ENCODE data around the gene PLB1. TPM values are rescaled to one million over a fixed set of nuclear protein-coding genes. Genes with fewer than 3 reads are reported as not detected.

The PLB1 gene
- total and polyA plus RNA-seq, 2 experiments from 2014 or later, result 0.06 to 0.21 TPM

DNA sequence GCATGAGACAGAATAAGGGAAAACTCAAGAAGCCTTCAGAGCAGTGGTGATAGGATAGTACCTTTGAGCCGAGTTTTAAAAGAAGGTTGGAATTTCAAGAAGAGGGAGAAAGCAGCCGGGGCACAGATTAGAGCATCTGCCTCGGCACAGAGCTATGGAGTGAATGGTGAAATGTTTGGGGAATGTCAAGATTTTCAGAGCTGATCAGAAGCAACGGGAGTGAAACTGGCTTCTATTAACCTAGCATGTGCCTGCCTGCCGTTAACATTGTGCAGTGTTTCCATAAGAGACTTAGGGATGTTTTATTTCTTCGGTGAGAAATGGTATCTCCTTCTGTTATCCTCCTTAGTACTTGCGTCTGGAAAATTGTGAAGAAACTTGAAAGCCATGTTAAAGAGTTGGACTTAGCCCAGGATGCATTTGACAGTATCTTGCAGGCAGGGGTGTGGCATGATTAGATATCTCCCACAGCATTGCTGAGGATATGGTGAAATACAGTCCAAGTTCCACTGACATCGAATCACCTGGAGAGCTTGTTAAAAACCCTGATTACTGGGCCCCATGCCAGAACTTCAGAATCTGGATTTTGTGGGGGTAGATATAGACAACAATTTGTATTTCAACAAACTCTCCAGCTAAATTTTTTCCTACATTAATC, 158.9 kb downstream of the PLB1 start (continued):
- TF ChIP-seq, protein P1, sequence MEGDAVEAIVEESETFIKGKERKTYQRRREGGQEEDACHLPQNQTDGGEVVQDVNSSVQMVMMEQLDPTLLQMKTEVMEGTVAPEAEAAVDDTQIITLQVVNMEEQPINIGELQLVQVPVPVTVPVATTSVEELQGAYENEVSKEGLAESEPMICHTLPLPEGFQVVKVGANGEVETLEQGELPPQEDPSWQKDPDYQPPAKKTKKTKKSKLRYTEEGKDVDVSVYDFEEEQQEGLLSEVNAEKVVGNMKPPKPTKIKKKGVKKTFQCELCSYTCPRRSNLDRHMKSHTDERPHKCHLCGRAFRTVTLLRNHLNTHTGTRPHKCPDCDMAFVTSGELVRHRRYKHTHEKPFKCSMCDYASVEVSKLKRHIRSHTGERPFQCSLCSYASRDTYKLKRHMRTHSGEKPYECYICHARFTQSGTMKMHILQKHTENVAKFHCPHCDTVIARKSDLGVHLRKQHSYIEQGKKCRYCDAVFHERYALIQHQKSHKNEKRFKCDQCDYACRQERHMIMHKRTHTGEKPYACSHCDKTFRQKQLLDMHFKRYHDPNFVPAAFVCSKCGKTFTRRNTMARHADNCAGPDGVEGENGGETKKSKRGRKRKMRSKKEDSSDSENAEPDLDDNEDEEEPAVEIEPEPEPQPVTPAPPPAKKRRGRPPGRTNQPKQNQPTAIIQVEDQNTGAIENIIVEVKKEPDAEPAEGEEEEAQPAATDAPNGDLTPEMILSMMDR (conservative IDR thresholded peaks at IDR 0.05; ENCODE audit: low read depth in 2 of 2), result no peak
- TF ChIP-seq EZH2phosphoT487 (IDR thresholded peaks at IDR 0.05; ENCODE audit: unreplicated experiment), result no peak

DNA sequence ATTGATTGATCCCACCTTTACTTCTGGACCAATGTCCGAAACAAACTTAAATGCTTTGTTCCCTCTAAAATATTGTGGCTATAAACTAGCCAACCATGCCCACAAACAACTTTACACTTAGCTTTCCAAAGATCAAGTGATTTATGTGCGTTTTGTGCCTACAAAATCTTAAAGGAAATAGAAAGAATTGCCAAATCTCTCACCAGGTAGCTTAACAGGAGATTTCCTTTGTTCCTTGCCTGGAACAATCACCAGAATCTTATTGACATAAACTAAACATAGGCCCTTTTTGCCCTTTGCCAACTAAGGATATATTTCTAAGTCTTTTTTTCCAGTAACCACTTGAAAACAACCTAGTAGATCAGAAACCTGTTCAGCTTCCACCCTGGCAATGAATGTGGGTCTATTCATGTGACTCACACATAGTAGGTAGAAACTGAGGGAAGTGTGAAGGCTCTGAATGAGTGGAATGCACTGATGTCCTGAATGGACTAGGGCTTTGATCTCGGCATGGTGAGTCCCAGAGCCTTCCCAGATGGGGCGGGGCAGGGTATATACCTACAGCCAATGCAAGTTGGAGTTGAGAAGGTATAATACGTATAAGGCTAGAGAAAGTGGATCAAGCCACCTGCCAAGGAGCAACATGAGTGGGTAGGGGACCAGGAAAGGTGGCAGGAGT, 161.2 kb downstream of the PLB1 start:
- Histone ChIP-seq H2AFZ (no peak overlapping the region), H3F3A (replicated peaks; ENCODE audit: low read depth) (no peaks in the 10 kb centered on the region), H3K4me1 (ENCODE audit: insufficient read depth) (no peaks in the 10 kb centered on the region), H4K20me1 (replicated peaks; ENCODE audit: insufficient read depth) (no peaks in the 10 kb centered on the region), H3K9me2 (ENCODE audit: insufficient read depth) (no peaks in the 10 kb centered on the region), H3K27ac (ENCODE audit: low read depth) (no peak overlapping the region), H3K4me2 (no peak overlapping the region), H3K27me3 (ENCODE audit: insufficient read depth) (no peaks in the 10 kb centered on the region), H3K79me2 (replicated peaks; ENCODE audit: insufficient read depth) (no peaks in the 10 kb centered on the region), H3K4me3 (no peak overlapping the region), H3K36me3 (ENCODE audit: insufficient read depth) (no peaks in the 10 kb centered on the region)
- H3K9me3 Mint-ChIP-seq, result peaks cover 3% of the 10 kb centered on the region; the same call in 1 of the 3 replicates
- H3K36me3 Mint-ChIP-seq (ENCODE audit: low read depth), result no peaks in the 10 kb centered on the region
- H3K27me3 Mint-ChIP-seq (ENCODE audit: insufficient read depth, low read depth, poor library complexity), result peaks cover 2% of the 10 kb centered on the region
- peaks cover 4% of the 10 kb centered on the region for H3K4me1 Mint-ChIP-seq
- ATAC-seq (no peak), DNase-seq (ENCODE audit: low spot score) (no peak)
- H3K27ac Mint-ChIP-seq, result no peak overlapping the region
- H3K4me3 Mint-ChIP-seq, result no peak overlapping the region
- TF ChIP-seq EZH2 (IDR thresholded peaks at IDR 0.05; ENCODE audit: low read depth, unreplicated experiment) (no peak), ZNF114 (CRISPR knock-in tag; IDR thresholded peaks at IDR 0.05) (no peak), STAT1 (IDR thresholded peaks at IDR 0.05; ENCODE audit: unreplicated experiment) (no peak), JUNB (IDR thresholded peaks at IDR 0.05; ENCODE audit: unreplicated experiment) (no peak), POLR2AphosphoS5 (IDR thresholded peaks at IDR 0.05; ENCODE audit: low read depth) (no peak), EZH2phosphoT487 (IDR thresholded peaks at IDR 0.05; ENCODE audit: unreplicated experiment) (no peak), CREB1 (CRISPR knock-in tag; IDR thresholded peaks at IDR 0.05; ENCODE audit: low read depth) (no peak), ZNF331 (CRISPR knock-in tag; IDR thresholded peaks at IDR 0.05; ENCODE audit: low read depth) (no peak)
- TF ChIP-seq, protein P2, sequence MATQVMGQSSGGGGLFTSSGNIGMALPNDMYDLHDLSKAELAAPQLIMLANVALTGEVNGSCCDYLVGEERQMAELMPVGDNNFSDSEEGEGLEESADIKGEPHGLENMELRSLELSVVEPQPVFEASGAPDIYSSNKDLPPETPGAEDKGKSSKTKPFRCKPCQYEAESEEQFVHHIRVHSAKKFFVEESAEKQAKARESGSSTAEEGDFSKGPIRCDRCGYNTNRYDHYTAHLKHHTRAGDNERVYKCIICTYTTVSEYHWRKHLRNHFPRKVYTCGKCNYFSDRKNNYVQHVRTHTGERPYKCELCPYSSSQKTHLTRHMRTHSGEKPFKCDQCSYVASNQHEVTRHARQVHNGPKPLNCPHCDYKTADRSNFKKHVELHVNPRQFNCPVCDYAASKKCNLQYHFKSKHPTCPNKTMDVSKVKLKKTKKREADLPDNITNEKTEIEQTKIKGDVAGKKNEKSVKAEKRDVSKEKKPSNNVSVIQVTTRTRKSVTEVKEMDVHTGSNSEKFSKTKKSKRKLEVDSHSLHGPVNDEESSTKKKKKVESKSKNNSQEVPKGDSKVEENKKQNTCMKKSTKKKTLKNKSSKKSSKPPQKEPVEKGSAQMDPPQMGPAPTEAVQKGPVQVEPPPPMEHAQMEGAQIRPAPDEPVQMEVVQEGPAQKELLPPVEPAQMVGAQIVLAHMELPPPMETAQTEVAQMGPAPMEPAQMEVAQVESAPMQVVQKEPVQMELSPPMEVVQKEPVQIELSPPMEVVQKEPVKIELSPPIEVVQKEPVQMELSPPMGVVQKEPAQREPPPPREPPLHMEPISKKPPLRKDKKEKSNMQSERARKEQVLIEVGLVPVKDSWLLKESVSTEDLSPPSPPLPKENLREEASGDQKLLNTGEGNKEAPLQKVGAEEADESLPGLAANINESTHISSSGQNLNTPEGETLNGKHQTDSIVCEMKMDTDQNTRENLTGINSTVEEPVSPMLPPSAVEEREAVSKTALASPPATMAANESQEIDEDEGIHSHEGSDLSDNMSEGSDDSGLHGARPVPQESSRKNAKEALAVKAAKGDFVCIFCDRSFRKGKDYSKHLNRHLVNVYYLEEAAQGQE (IDR thresholded peaks at IDR 0.05; ENCODE audit: unreplicated experiment), result no peak
- TF ChIP-seq, protein P3, sequence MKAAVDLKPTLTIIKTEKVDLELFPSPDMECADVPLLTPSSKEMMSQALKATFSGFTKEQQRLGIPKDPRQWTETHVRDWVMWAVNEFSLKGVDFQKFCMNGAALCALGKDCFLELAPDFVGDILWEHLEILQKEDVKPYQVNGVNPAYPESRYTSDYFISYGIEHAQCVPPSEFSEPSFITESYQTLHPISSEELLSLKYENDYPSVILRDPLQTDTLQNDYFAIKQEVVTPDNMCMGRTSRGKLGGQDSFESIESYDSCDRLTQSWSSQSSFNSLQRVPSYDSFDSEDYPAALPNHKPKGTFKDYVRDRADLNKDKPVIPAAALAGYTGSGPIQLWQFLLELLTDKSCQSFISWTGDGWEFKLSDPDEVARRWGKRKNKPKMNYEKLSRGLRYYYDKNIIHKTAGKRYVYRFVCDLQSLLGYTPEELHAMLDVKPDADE (IDR thresholded peaks at IDR 0.05), result no peak
- TF ChIP-seq, protein P1 (conservative IDR thresholded peaks at IDR 0.05; ENCODE audit: low read depth in 2 of 2), result no peak
